Adipose tissue (tissue), 3 donors: ENCODE measurements around the gene KRT76. TPM values are rescaled to one million over a fixed set of nuclear protein-coding genes. Genes with fewer than 3 reads are reported as not detected.

Experiments
- H3K27ac ChIP-seq: one replicate; pipeline ENCODE4 v1.5.1; 2013; ENCODE audit warnings: low read depth, low read length
- WGBS, 3 donors: extraction: QIAGEN DNeasy Blood & Tissue Kit; methylation state at CpG; one replicate each; pipeline ENCODE4 v1.1.7; 2013; 5-methylcytosine and 5-hydroxymethylcytosine counted together
- polyA plus RNA-seq, 3 donors: library from polyadenylated mRNA; stranded (reverse); fragments of 200-250 nt; gene quantifications; one replicate each; pipeline ENCODE4 v1.2.3, GENCODE V29; 2013
- donor health status: healthy with polysubstance abuse.
- donor health status: Bipolar disorder and iron deficiency.
- donor health status: healthy.

KRT76 gene
- polyA plus RNA-seq, 3 donors, result not detected

GRCh38 chr12:52814710-52815155, 37.6 kb upstream of the KRT76 start:
- no peak overlapping the region for H3K27ac ChIP-seq
- WGBS, 3 donors, result 58 to 76% (median 66%) methylated on average over 4 of the region's 4 CpGs

- 59 to 85% (median 75%) methylated on average over 15 of the region's 15 CpGs for WGBS, 3 donors
- no peak within 1 kb of the TSS for H3K27ac ChIP-seq
Measured at GRCh38 chr12:52813885-52814709, 37.0 kb upstream of the KRT76 start, which contains the start of gene KRT4. TSS of gene KRT4 (minus strand) at chr12:52814116. CDS start at chr12:52814058, 58 bp downstream.

GRCh38 chr12:52813203-52813819, 36.2 kb upstream of the KRT76 start:
- 81 to 88% (median 88%) methylated on average over 10 of the region's 10 CpGs for WGBS, 3 donors
- no peak overlapping the region for H3K27ac ChIP-seq

- WGBS, 3 donors, result 38 to 56% (median 41%) methylated on average over 3 of the region's 3 CpGs
Measured at GRCh38 chr12:52812749-52813148, 35.6 kb upstream of the KRT76 start.

GRCh38 chr12:52812073-52812400, 34.9 kb upstream of the KRT76 start:
- 60 to 71% (median 70%) methylated on average over 4 of the region's 4 CpGs for WGBS, 3 donors

More at GRCh38 chr12:52812749-52813148, 35.6 kb upstream of the KRT76 start:
- no peak overlapping the region for H3K27ac ChIP-seq

GRCh38 chr12:52811191-52812072, 34.3 kb upstream of the KRT76 start:
- no peak overlapping the region for H3K27ac ChIP-seq
- WGBS, 3 donors, result 84 to 89% (median 84%) methylated on average over 9 of the region's 9 CpGs

More at GRCh38 chr12:52812073-52812400, 34.9 kb upstream of the KRT76 start:
- H3K27ac ChIP-seq, result no peak overlapping the region

GRCh38 chr12:52810554-52810953, 33.4 kb upstream of the KRT76 start:
- no peak overlapping the region for H3K27ac ChIP-seq
- WGBS, 3 donors, result 69 to 81% (median 70%) methylated on average over 5 of the region's 5 CpGs

- WGBS, 3 donors, result 77 to 81% (median 78%) methylated on average over 7 of the region's 7 CpGs
- H3K27ac ChIP-seq, result no peak overlapping the region
Measured at GRCh38 chr12:52809166-52809565, 32.0 kb upstream of the KRT76 start.

- H3K27ac ChIP-seq, result no peak overlapping the region
- WGBS, 3 donors, result 91 to 94% (median 94%) methylated on average over 8 of the region's 8 CpGs
Measured at GRCh38 chr12:52808573-52809160, 31.5 kb upstream of the KRT76 start.

- H3K27ac ChIP-seq, result no peak overlapping the region
- WGBS, 3 donors, result 81 to 87% (median 85%) methylated on average over 16 of the region's 16 CpGs
Measured at GRCh38 chr12:52807544-52808470, 30.7 kb upstream of the KRT76 start.

GRCh38 chr12:52806821-52807543, 29.8 kb upstream of the KRT76 start:
- H3K27ac ChIP-seq, result no peak overlapping the region
- 83 to 87% (median 84%) methylated on average over 11 of the region's 11 CpGs for WGBS, 3 donors

- 96 to 99% (median 96%) methylated on average over 3 of the region's 3 CpGs for WGBS, 3 donors
- no peak overlapping the region for H3K27ac ChIP-seq
Measured at GRCh38 chr12:52806169-52806811, 29.1 kb upstream of the KRT76 start.

- 74 to 83% (median 80%) methylated on average over 3 of the region's 3 CpGs for WGBS, 3 donors
Measured at GRCh38 chr12:52805739-52806138, 28.6 kb upstream of the KRT76 start.

GRCh38 chr12:52805000-52805399, 27.9 kb upstream of the KRT76 start:
- WGBS, 3 donors, result 36 to 54% (median 38%) methylated on average over 1 of the region's 1 CpG

More at GRCh38 chr12:52805739-52806138, 28.6 kb upstream of the KRT76 start:
- no peak overlapping the region for H3K27ac ChIP-seq

GRCh38 chr12:52802442-52802841, 25.3 kb upstream of the KRT76 start:
- 67 to 71% (median 68%) methylated on average over 6 of the region's 6 CpGs for WGBS, 3 donors

More at GRCh38 chr12:52805000-52805399, 27.9 kb upstream of the KRT76 start:
- H3K27ac ChIP-seq, result no peak overlapping the region

GRCh38 chr12:52801773-52802172, 24.6 kb upstream of the KRT76 start:
- WGBS, 3 donors, result 55 to 69% (median 65%) methylated on average over 3 of the region's 3 CpGs

More at GRCh38 chr12:52802442-52802841, 25.3 kb upstream of the KRT76 start:
- H3K27ac ChIP-seq, result no peak overlapping the region

More at GRCh38 chr12:52801773-52802172, 24.6 kb upstream of the KRT76 start:
- no peak overlapping the region for H3K27ac ChIP-seq
